DMS153 (cell line): ENCODE measurements around the gene IFNL2.
A peak's percentile ranks its signal among the peaks of the same experiment; 100 is the strongest.
"Not testable (repeated sequence)": the region's sequence is repeated elsewhere in the genome, so short reads cannot be mapped to it uniquely, and the experiment has no call there.

Experiments used
- DNase-seq: peaks from one replicate; lab custom pipeline; 2025; lab: John Stamatoyannopoulos, UW

Gene IFNL2

GRCh38 chr19:39268085-39268484, at the start of gene IFNL2:
Gene IFNL2, plus strand, starts transcription at chr19:39268396. Its CDS starts 173 bp downstream, at chr19:39268569.
- DNase-seq = not testable (repeated sequence)

- not testable (repeated sequence) for DNase-seq
Measured at GRCh38 chr19:39219108-39219507, 49.1 kb upstream of the IFNL2 start.

- no peak for DNase-seq
Measured at GRCh38 chr19:39223703-39224279, 44.4 kb upstream of the IFNL2 start.

GRCh38 chr19:39224910-39225309, 43.3 kb upstream of the IFNL2 start:
- no peak for DNase-seq

- DNase-seq = no peak
Measured at GRCh38 chr19:39230096-39230764, 38.0 kb upstream of the IFNL2 start.

GRCh38 chr19:39232708-39233107, 35.5 kb upstream of the IFNL2 start:
- DNase-seq = no peak

- no peak for DNase-seq
Measured at GRCh38 chr19:39236527-39236926, 31.7 kb upstream of the IFNL2 start.

GRCh38 chr19:39237200-39238184, 30.7 kb upstream of the IFNL2 start:
- peak; percentile 40 for DNase-seq

GRCh38 chr19:39238209-39238608, 30.0 kb upstream of the IFNL2 start:
- no peak for DNase-seq

- no peak for DNase-seq
Measured at GRCh38 chr19:39238944-39239343, 29.3 kb upstream of the IFNL2 start.

GRCh38 chr19:39240421-39240820, 27.8 kb upstream of the IFNL2 start:
- DNase-seq = no peak

GRCh38 chr19:39243741-39244140, 24.5 kb upstream of the IFNL2 start:
- not testable (repeated sequence) for DNase-seq

- DNase-seq = not testable (repeated sequence)
Measured at GRCh38 chr19:39244410-39245100, 23.6 kb upstream of the IFNL2 start, which contains the start of gene IFNL3. Gene IFNL3, minus strand, starts transcription at chr19:39245006. Its CDS starts 39 bp downstream, at chr19:39244967.

- DNase-seq = not testable (repeated sequence)
Measured at GRCh38 chr19:39245166-39245565, 23.0 kb upstream of the IFNL2 start.

- peak; percentile 3 for DNase-seq
Measured at GRCh38 chr19:39246951-39247669, 21.1 kb upstream of the IFNL2 start.

GRCh38 chr19:39247701-39248664, 20.2 kb upstream of the IFNL2 start:
- no peak for DNase-seq

GRCh38 chr19:39248806-39249205, 19.4 kb upstream of the IFNL2 start, which contains the start of gene IFNL4:
Gene IFNL4, minus strand, starts transcription at chr19:39248856.
- DNase-seq = no peak

- no peak for DNase-seq
Measured at GRCh38 chr19:39251081-39251480, 17.1 kb upstream of the IFNL2 start.

- DNase-seq = no peak
Measured at GRCh38 chr19:39251846-39252245, 16.4 kb upstream of the IFNL2 start.

GRCh38 chr19:39252458-39252857, 15.7 kb upstream of the IFNL2 start:
- DNase-seq = no peak
